DMS153 treated with DMSO at 0.1 percent for 48 hours (cell line): ENCODE measurements around the gene SLC19A1.
A peak's percentile ranks its signal among the peaks of the same experiment; 100 is the strongest.

Source experiments
- DNase-seq: peaks from one replicate; lab custom pipeline; 2025; ENCODE audit not compliant: unreplicated experiment; lab: John Stamatoyannopoulos, UW

Gene SLC19A1

GRCh38 chr21:45542242-45542666 is at the start of gene SLC19A1:
TSS of gene SLC19A1 (minus strand) at chr21:45542440. CDS start at chr21:45537959, 4,481 bp downstream.
- no peak for DNase-seq

DNA sequence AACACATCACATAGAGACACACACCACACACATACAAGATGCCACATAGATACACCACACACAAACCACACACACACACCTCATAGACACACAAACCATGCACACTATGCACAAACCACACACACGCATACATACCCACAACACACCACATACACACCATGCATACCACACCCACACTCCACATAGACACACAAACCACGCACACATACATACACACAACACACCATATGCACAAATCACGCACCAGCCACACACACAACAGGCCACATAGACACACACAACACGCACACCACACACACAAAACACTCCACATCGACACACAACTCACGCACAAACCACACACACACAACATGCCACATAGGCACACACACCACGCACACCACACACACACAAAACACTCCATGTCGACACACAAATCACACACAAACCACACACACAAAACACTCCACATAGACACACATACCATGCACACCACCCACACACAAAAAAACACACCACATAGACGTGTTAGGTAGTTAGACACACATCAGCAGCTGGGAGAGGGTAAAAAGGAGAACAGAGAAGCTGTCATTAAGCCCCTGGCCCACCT is 49.5 kb upstream of the SLC19A1 start:
- DNase-seq: no peak

DNA sequence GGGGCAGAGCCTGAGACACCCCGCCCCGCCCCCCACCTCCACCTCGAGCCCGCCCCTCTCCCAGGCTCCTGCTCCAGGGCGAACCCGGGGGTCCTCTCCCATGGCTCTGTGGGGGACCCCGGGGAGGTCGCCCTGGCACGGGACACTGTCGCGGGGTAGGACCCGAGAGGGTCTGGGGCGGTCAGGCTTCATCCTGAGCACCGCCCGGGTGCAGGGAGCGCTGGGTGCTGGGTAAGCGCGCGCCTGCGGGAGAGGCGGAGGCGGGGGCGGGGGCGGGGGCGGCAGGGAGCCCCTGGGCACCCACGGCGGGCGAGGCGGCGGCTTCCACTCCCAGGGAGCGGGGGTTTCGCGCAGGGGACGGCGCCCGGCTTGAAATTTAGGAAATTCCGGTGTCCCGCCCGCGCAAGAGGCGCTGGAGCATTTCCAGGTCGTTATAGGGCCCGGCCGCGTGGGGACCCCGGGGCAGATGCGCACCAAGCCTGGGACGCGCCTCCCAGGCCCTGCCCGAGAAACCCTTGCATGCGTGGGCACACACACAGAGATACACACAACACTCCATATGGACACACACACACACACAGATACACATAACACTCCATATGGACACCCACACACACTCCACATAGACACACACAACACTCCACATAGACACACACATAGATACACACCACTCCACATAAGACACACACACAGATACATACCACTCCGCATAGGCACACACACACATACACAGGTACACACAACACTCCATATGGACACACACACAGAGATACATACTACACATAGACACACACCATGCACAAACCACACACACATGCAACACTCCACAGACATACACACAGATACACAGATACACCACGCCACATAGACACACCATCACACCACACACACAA is 48.7 kb upstream of the SLC19A1 start:
- no peak for DNase-seq

DNA sequence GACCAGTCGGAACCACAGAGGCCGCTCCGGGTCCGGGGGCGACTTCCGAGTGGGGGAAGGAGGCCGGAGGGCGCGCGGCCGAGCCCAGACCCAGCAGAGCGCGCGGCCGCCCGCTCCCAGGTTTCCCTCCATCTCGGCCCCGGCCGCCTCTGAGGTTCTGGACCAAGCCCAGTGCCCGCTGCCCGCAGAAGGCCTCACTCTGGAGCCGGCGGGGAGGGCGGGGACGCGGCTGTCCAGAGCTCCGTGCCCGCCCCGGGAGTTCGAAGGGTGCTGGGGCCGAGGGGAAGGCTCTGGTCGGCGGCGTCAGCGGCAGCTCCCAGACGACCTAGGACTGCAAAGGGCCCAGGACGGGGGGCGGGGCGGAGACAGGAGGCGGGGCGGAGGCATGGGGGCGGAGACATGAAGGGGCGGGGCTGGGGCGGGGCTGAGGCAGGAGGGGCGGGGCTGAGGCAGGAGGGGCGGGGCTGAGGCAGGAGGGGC is 48.0 kb upstream of the SLC19A1 start:
- no peak for DNase-seq

- DNase-seq: no peak
These were observed 47.5 kb upstream of the SLC19A1 start for GRCh38 chr21:45589686-45590245.

DNA sequence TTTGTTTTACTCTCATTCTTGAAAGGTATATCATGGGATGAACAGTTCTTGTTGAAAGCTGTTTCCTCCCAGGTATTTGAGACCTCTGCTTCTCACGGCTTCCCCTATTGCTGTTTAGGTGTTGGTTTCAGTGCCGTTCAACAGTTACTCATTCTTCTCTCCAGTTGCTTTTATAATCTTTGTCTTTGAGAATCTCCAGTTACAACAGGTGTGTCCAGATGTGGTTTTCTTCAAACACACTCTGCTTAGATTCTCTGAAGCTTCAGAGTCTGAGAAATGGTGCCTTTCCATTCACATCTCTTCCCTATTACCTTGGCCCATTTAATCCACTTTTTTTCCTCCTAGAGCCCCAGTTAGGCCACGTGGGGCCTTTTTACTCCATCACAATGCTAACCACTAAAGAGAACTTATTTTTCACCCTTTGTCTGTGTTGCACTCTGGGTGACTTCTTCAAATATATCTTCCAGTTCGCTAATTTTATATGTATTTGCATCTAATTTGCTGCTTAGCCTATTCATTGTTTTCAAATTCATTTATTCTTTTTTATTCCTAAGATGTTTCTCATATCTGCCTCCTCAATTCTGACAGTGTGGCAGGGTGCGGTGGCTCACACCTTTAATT is 46.7 kb upstream of the SLC19A1 start:
- DNase-seq: no peak

- no peak for DNase-seq
These were observed 46.0 kb upstream of the SLC19A1 start for GRCh38 chr21:45588086-45588825.

GRCh38 chr21:45586289-45586858 is 44.1 kb upstream of the SLC19A1 start:
- no peak for DNase-seq

- no peak for DNase-seq
These were observed 42.5 kb upstream of the SLC19A1 start for GRCh38 chr21:45584786-45585185.

GRCh38 chr21:45583831-45584509 is 41.7 kb upstream of the SLC19A1 start:
- no peak for DNase-seq

- no peak for DNase-seq
These were observed 39.9 kb upstream of the SLC19A1 start for GRCh38 chr21:45582128-45582527.

DNA sequence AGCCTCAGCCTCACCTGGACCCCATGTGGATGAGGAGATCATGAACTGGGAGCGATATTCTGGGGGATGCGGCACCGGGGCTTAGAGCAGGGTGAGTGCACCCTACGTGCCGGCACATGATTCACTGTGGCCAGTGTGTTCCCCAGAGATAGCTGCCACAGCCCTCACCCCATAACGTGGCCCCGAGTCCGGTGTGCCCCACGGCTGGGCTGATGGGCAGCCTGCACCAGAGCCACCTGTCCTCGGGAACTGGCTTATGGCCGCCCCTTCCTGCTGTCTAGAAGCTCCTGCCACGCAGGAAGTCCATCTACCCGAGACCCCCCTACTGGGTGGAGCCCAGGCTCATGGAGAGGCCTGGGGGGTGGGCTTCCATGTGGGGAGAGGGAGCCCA is 39.1 kb upstream of the SLC19A1 start:
- no peak for DNase-seq

- DNase-seq: no peak
These were observed 38.5 kb upstream of the SLC19A1 start for GRCh38 chr21:45580576-45581321.

GRCh38 chr21:45580181-45580575 is 37.9 kb upstream of the SLC19A1 start:
- no peak for DNase-seq

DNA sequence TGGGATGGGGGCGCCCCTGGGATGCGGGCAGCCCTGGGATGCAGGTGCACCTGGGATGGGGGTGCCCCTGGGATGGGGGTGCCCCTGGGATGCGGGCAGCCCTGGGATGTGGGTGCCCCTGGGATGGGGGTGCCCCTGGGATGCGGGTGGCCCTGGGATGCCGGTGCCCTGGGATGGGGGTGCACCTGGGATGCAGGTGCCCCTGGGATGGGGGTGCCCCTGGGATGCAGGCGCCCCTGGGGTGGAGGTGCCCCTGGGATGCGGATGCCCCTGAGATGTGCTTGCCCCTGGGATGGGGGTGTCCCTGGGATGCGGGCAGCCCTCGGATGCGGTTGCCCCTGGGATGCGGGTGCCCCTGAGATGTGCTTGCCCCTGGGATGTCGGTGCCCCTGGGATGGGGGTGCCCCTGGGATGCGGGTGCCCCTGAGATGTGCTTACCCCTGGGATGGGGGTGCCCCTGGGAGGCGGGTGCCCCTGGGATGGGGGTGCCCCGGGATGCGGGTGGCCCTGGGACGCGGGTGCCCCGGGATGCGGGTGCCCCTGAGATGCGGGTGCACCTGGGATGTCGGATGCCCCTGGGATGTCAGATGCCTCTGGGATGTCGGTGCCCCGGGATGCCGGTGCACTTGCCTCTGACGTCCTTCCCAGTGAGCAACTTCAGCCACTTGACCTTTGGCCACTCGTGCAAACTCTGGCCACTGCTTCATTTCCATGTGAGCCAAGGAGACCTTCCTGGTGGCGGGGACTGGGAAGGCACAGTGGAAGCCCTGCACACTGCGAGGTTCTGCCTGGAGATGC is 37.3 kb upstream of the SLC19A1 start:
- DNase-seq: no peak

DNA sequence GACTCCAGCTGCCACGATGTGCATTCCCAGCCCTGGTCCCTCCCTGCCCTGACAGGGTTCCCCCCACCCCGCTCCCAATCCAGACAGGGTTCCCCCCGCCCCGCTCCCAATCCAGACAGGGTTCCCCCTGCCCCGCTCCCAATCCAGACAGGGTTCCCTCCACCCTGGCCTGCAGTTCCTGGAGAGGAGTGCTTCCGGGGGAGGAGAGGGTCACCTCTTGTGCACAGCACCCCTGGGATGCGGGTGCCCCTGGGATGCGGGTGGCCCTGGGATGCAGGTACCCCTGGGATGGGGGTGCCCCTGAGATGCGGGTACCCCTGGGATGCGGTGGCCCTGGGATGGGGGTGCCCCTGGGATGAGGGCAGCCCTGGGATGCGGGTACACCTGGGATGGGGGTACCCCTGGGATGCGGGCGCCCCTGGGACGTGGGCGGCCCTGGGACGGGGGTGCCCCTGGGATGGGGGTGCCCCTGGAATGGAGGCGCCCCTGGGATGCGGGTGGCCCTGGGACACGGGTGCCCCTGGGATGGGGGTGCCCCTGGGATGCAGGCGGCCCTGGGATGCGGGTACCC is 36.7 kb upstream of the SLC19A1 start:
- no peak for DNase-seq

DNA sequence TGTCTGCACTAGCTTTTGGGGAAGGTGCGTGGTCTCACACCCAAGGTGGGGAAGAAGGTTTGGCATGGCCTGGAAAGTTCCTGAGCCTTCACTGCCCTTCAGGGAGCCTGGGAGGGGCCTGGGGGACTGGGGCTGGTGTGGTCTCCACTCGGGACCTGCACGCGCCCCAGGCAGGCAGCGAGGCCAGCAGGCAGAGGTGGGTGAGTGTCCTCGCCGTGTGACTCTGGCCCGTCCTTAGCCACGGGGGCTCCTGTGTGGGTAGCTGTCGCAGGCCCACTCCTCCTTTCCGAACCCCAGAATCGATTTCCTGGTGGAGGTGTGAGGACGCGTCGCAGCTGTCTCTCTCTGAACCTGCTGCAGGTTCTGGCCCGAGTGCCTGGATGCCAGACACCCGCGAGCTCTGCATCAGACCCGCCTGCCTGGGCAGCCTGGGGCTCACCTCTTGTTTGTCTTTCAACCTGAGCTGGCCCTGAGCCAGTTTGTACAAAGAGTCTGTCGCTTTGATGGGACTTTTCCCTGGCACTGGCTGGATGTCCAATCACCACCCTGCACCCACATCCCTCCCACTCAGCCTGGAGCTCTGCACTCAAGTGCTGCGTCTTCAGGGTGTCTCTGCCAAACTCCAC is 36.0 kb upstream of the SLC19A1 start:
- DNase-seq: peak; percentile 75

GRCh38 chr21:45577801-45578175 is 35.5 kb upstream of the SLC19A1 start:
- no peak for DNase-seq
